Activated CD8-positive, alpha-beta memory T cell treated with anti-CD3 and anti-CD28 coated beads, Interleukin-2, amount 50 U/mL, for 24 hours (primary cell): ENCODE data around the gene TRIM28.

Experiments used
- DNase-seq: peaks from one replicate; pipeline ENCODE4 v3.0.0-alpha.2; 2020; ENCODE audit errors: extremely low read depth

Gene TRIM28

GRCh38 chr19:58579473-58580142 lies 35.7 kb downstream of the TRIM28 start:
- DNase-seq, result no peak

GRCh38 chr19:58581227-58582141 lies 37.6 kb downstream of the TRIM28 start:
- peak; percentile 72 for DNase-seq

- DNase-seq, result no peak
Observed at GRCh38 chr19:58582985-58583384, 39.1 kb downstream of the TRIM28 start.

DNA sequence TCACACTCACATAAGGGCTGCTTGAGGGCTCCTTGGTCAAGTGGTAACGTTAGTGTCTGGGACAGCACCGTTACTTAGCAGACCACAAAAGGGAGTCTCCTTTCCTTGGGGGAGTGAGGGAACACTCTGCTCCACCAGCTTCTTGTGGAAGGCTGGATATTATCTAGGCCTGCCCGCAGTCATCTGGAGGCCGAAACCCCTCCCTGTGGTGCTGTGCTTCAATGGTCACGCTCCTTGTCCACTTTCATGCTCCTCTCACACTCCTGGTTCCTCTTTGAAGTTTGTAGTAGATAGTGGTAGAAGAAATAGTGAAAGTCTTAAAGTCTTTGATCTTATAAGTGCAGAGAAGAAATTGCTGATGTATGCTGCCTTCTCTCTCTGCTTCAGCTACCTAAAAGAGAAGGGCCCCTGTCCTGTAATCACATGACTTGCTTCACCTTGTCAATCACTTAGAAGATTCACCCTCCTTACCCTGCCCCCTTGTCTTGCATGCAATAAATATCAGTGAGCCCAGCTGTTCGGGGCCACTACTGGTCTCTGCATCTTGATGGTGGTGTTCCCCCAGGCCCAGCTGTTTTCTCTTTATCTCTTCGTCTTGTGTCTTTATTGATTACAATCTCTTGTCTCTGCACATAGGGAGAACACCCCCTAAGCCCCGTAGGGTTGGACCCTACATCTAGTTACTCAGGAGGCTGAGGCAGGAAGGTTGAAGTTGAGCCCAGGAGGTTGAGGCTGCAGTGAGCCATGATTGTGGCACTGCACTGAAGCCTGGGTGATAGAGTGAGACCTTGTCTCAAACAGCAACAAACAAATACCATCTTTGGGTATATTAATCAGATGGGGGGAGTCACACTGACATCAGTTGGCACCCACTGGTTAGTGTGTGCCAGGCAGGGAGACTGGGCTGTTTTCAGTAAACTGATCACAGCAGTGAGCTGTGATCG lies 40.9 kb downstream of the TRIM28 start:
- DNase-seq, result no peak

- DNase-seq, result no peak
Observed at GRCh38 chr19:58585442-58586132, 41.7 kb downstream of the TRIM28 start.

GRCh38 chr19:58586133-58586765 lies 42.4 kb downstream of the TRIM28 start:
- no peak for DNase-seq
